ENCODE results near the gene IFT88.

Gene IFT88

DNA sequence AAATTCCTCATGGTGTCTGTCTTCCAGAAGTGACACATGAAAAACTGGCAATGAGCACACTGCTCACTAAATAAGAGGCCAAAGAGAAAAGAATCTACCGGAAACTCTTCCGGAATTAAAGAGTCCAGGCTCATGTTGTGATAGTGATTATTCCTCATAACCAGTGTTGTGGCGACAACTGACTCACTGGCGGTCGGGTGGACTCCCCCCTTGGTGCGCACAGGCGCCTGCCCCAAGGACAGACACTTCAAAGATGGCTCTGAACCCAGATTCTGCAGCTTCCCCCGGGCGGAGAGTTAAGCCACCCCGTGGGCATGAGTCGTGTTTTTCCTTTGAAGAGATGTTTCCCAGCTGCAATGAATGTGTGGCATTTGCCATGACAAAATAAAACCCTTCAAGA is 146.8 kb downstream of the IFT88 start (continued):
- no peak for TF ChIP-seq ZNF549 (tag by site-specific recombination; IDR thresholded peaks at IDR 0.05)
- TF ChIP-seq ZNF585B (tag by site-specific recombination; IDR thresholded peaks at IDR 0.05): no peak
- TF ChIP-seq ZNF707 (tag by site-specific recombination; IDR thresholded peaks at IDR 0.05): no peak
- no peak for TF ChIP-seq ZNF248 (tag by site-specific recombination; IDR thresholded peaks at IDR 0.05)

DNA sequence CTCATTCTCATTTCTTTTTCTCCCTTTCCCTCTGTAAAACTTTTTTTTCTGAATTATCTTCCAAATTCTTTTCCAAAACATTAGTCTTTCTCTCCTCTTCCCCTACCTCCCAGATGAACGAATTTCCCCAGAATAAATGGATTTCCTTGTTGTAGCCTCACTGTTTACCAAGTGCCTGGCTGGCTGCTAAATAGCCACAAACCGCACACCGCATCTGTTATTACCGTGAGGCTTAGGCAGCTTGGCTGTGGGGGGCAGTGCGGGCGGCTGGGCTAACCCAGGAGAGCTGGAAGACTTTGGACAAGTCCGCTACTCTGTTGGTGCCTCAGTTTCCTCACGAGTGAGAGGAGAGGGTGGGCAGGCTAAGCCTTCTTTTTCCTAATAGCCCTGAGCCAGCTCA is 147.2 kb downstream of the IFT88 start:
- Histone ChIP-seq H3K4me3 (ENCODE audit: low read depth, low read length) (no peak overlapping the region), H3K27ac (ENCODE audit: extremely low read depth, low read depth, low read length) (no peak overlapping the region), H3K36me3 (ENCODE audit: control insufficient read depth in 2 of 2, insufficient read depth in 1 of 2, low read length in 2 of 2) (no peaks in the 10 kb centered on the region), H3K9me3 (ENCODE audit: control insufficient read depth, insufficient read depth, low read depth, low read length) (no peaks in the 10 kb centered on the region), H3K4me1 (ENCODE audit: control insufficient read depth, insufficient read depth, low read length) (no peaks in the 10 kb centered on the region)
- ChIA-PET POLR2A (no interaction called here), CTCF (interaction anchor here (0.9 to 2.0 kb wide), 4 partner anchors 8 to 208 kb away, joined by 3 to 8 read pairs (median 4); no protein-coding TSS in a partner anchor)
- TF ChIP-seq ZBTB21 (tag by site-specific recombination; IDR thresholded peaks at IDR 0.05) (no peak), ZNF184 (tag by site-specific recombination; IDR thresholded peaks at IDR 0.05) (no peak), ZNF571 (tag by site-specific recombination; IDR thresholded peaks at IDR 0.05) (no peak), SP3 (tag by site-specific recombination; IDR thresholded peaks at IDR 0.05) (no peak), KLF9 (tag by site-specific recombination; IDR thresholded peaks at IDR 0.05; ENCODE audit: low read depth) (no peak), ZNF791 (tag by site-specific recombination; IDR thresholded peaks at IDR 0.05) (no peak), ZFHX2 (tag by site-specific recombination; conservative IDR thresholded peaks at IDR 0.05) (no peak), REPIN1 (tag by site-specific recombination; IDR thresholded peaks at IDR 0.05; ENCODE audit: low read depth) (no peak), MZF1 (tag by site-specific recombination; IDR thresholded peaks at IDR 0.05; ENCODE audit: borderline replicate concordance) (no peak), ZNF155 (tag by site-specific recombination; IDR thresholded peaks at IDR 0.05) (no peak), RBAK (tag by site-specific recombination; IDR thresholded peaks at IDR 0.05) (no peak), ZNF837 (tag by site-specific recombination; IDR thresholded peaks at IDR 0.05) (no peak), ZNF394 (tag by site-specific recombination; IDR thresholded peaks at IDR 0.05; ENCODE audit: borderline replicate concordance) (no peak), HOXA7 (CRISPR knock-in tag; IDR thresholded peaks at IDR 0.05; ENCODE audit: borderline replicate concordance) (no peak), ZFP69B (tag by site-specific recombination; IDR thresholded peaks at IDR 0.05) (no peak), ZNF214 (tag by site-specific recombination; IDR thresholded peaks at IDR 0.05; ENCODE audit: borderline replicate concordance) (no peak), ZBTB17 (tag by site-specific recombination; IDR thresholded peaks at IDR 0.05) (no peak)
- TF ChIP-seq, protein P1, sequence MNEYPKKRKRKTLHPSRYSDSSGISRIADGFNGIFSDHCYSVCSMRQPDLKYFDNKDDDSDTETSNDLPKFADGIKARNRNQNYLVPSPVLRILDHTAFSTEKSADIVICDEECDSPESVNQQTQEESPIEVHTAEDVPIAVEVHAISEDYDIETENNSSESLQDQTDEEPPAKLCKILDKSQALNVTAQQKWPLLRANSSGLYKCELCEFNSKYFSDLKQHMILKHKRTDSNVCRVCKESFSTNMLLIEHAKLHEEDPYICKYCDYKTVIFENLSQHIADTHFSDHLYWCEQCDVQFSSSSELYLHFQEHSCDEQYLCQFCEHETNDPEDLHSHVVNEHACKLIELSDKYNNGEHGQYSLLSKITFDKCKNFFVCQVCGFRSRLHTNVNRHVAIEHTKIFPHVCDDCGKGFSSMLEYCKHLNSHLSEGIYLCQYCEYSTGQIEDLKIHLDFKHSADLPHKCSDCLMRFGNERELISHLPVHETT (tag by site-specific recombination; IDR thresholded peaks at IDR 0.05): no peak
- TF ChIP-seq, protein P2, sequence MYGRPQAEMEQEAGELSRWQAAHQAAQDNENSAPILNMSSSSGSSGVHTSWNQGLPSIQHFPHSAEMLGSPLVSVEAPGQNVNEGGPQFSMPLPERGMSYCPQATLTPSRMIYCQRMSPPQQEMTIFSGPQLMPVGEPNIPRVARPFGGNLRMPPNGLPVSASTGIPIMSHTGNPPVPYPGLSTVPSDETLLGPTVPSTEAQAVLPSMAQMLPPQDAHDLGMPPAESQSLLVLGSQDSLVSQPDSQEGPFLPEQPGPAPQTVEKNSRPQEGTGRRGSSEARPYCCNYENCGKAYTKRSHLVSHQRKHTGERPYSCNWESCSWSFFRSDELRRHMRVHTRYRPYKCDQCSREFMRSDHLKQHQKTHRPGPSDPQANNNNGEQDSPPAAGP (tag by site-specific recombination; IDR thresholded peaks at IDR 0.05): no peak
- TF ChIP-seq, protein P3, sequence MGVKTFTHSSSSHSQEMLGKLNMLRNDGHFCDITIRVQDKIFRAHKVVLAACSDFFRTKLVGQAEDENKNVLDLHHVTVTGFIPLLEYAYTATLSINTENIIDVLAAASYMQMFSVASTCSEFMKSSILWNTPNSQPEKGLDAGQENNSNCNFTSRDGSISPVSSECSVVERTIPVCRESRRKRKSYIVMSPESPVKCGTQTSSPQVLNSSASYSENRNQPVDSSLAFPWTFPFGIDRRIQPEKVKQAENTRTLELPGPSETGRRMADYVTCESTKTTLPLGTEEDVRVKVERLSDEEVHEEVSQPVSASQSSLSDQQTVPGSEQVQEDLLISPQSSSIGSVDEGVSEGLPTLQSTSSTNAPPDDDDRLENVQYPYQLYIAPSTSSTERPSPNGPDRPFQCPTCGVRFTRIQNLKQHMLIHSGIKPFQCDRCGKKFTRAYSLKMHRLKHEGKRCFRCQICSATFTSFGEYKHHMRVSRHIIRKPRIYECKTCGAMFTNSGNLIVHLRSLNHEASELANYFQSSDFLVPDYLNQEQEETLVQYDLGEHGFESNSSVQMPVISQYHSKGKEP (tag by site-specific recombination; IDR thresholded peaks at IDR 0.05): no peak
